ENCODE data around the gene THOP1.

Gene THOP1

DNA sequence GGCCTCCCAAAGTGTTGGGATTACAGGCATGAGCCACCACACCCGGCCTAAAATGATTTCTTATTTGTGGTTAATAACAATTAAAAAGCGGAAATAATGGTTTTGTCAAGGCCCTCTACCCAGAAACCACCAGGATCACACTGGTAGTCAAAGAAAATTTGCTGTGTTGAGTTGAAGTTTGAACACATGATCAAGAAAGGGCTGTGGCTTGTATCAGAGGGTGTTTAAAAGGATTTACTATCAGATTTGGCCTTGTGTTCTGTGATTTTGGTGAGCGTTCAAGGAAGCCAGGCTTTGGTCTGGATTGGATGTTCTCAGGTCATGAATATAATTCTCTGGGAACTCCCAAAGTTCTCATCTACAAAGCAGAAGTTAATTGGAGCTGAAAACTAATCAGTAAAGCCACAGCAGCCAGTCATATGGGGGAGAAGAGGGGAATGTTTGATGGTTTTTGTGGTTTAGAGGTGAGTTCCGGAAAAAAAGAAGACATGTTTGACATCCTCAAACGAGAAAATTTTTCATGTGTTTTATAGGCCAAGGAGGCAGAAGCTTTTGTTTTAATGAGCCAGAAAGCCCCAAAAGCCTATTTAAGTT is 71.3 kb downstream of the THOP1 start:
- no peak for DNase-seq

DNA sequence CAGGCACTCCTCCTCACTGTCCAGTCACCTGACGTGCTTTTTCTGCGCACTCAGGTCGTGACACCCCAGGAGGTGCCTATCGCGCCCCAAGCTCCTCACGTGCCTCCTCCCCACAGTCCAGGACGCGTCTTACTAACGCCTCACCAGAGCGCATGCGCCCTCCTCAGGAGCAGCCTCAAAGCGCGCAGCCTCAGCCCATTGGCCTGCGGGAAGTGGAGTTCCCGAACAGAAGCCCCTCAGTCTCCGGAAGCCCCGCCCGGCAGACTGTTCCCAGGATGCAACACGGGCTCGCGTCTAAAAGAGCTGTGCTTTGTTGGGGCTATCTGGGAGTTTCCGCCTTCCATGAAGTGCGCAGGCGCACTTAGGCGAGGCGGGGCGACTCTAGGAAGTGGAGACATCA is 73.6 kb downstream of the THOP1 start:
- no peak for DNase-seq

GRCh38 chr19:2863816-2864215 is 78.5 kb downstream of the THOP1 start:
- DNase-seq, result no peak
